Measurements from ENCODE around the gene TNRC18. TPM values are rescaled to one million over a fixed set of nuclear protein-coding genes. Genes with fewer than 3 reads are reported as not detected.
A peak's percentile ranks its signal among the peaks of the same experiment; 100 is the strongest.

TNRC18 gene
- total and polyA plus RNA-seq, 2 donors (not counting 1 experiment from before 2014, with no cell fraction given) = 17.8 to 75.0 TPM

GRCh38 chr7:5423976-5424748 lies 528 bp upstream of the TNRC18 start:
- 1% methylated on average over 37 of the region's 57 CpGs for WGBS (ENCODE audit: insufficient coverage)
- Histone ChIP-seq H3K4me2 (replicated peaks; ENCODE audit: low read depth, low read length, poor library complexity, severe bottlenecking) (peak overlapping the region; percentile 97), H3K27me3 (replicated peaks in 1 of 4; ENCODE audit: control extremely low read depth in 1 of 4, control insufficient read depth in 3 of 4, insufficient read depth in 4 of 4, low read length in 3 of 4) (peaks cover 0 to 93% (median 64%) of the 10 kb centered on the region in 4 experiments), H3K27ac (ENCODE audit: low read length in 2 of 2) (no peak overlapping the region), H3K4me1 (ENCODE audit: control insufficient read depth in 2 of 2, insufficient read depth in 2 of 2, low read length in 2 of 2) (peaks cover 92 to 94% of the 10 kb centered on the region in 2 donors), H3K36me3 (replicated peaks in 1 of 2; ENCODE audit: control extremely low read depth in 1 of 2, control insufficient read depth in 1 of 2, extremely low read depth in 1 of 2, insufficient read depth in 2 of 2, low read length in 1 of 2) (no peaks in the 10 kb centered on the region), H3K9me3 (ENCODE audit: control extremely low read depth in 1 of 3, control insufficient read depth in 2 of 3, insufficient read depth in 1 of 3, low read length in 2 of 3) (peaks cover 0 to 63% (median 0%) of the 10 kb centered on the region in 3 donors), H2AFZ (ENCODE audit: insufficient read depth, low read depth, low read length, poor library complexity, severe bottlenecking) (no peak overlapping the region), H3K4me3 (ENCODE audit: control extremely low read depth in 1 of 5, extremely low read depth in 1 of 5, insufficient read depth in 1 of 5, low read depth in 2 of 5, low read length in 4 of 5) (peak overlapping the region; percentile 21 to 70 (median 52)), H3K79me2 (ENCODE audit: control insufficient read depth, insufficient read depth, low read length) (peaks cover 4% of the 10 kb centered on the region), H3K9ac (ENCODE audit: low read length) (peak overlapping the region; percentile 64), H4K20me1 (ENCODE audit: control insufficient read depth, insufficient read depth, low read length, poor library complexity, severe bottlenecking) (peaks cover 86% of the 10 kb centered on the region)
- TF ChIP-seq CTCF (IDR thresholded peaks at IDR 0.05) (no peak), EZH2 (IDR thresholded peaks at IDR 0.05; ENCODE audit: borderline replicate concordance, insufficient read depth, low read depth, low read length, poor library complexity, severe bottlenecking) (no peak)
- ATAC-seq (ENCODE audit: low read depth) = peak; percentile 59
- POLR2A ChIA-PET = interaction anchor here (0.6 to 3.5 kb wide), 2 partner anchors 10 to 27 kb away, joined by 3 to 17 read pairs; no protein-coding TSS in a partner anchor
- H3K4me3 Mint-ChIP-seq = peak overlapping the region; percentile 84
- peak overlapping the region; percentile 69 for H3K27ac Mint-ChIP-seq
- CTCF ChIA-PET = interaction anchor here (0.7 to 2.2 kb wide), 3 partner anchors 25 to 271 kb away, joined by 3 to 7 read pairs (median 5); no protein-coding TSS in a partner anchor
- no peaks in the 10 kb centered on the region for H3K9me3 Mint-ChIP-seq (ENCODE audit: insufficient read depth)
- peaks cover 28% of the 10 kb centered on the region for H3K27me3 Mint-ChIP-seq
- intact Hi-C loops (cut with micrococcal nuclease) = loop anchor here (1.0 to 5.0 kb wide), 3 partner anchors 27 to 192 kb away; no protein-coding TSS in a partner anchor
- peak; percentile 82 for DNase-seq
- H3K4me1 Mint-ChIP-seq = peaks cover 55% of the 10 kb centered on the region

All from B cell (primary cell).